GM12891 (cell line): ENCODE data around the gene PPFIA1.

ENCODE experiments used
- DNase-seq: peaks from one replicate; pipeline ENCODE4 v3.0.0; 2011; ENCODE audit warnings: low spot score; ENCODE audit not compliant: insufficient read length
- FAIRE-seq: peaks from 2 replicates; lab custom pipeline; 2011; peaks lifted over from hg19 to GRCh38; lab: Jason Lieb, UNC
- PAX5 ChIP-seq: IDR thresholded peaks from 2 replicates; pipeline ENCODE4 v1.6.1; 2011; ENCODE audit warnings: low read length, moderate library complexity, mild to moderate bottlenecking; ENCODE audit not compliant: insufficient read depth, severe bottlenecking
- POLR2A ChIP-seq: IDR thresholded peaks from 2 replicates; pipeline ENCODE4 v1.6.1; 2011; ENCODE audit warnings: low read depth, low read length, control low read depth
- POLR2AphosphoS5 ChIP-seq: IDR thresholded peaks from 2 replicates; pipeline ENCODE4 v1.6.1; 2011; ENCODE audit warnings: low read depth, low read length, control low read depth
- POU2F2 ChIP-seq: IDR thresholded peaks from 2 replicates; pipeline ENCODE4 v1.6.1; 2011; ENCODE audit warnings: low read depth, mild to moderate bottlenecking, control low read depth, low read length, moderate library complexity
- SPI1 ChIP-seq: IDR thresholded peaks from 2 replicates; pipeline ENCODE4 v1.6.1; 2011; ENCODE audit warnings: low read depth, low read length, control low read depth
- TAF1 ChIP-seq: IDR thresholded peaks from 2 replicates; pipeline ENCODE4 v1.6.1; 2011; ENCODE audit warnings: low read depth, low read length, control low read depth

The PPFIA1 gene

GRCh38 chr11:70332567-70332966 lies 62.1 kb downstream of the PPFIA1 start:
- DNase-seq (no peak), FAIRE-seq (no peak)
- TF ChIP-seq POU2F2 (no peak), TAF1 (no peak), POLR2AphosphoS5 (no peak), SPI1 (no peak), POLR2A (no peak), PAX5 (no peak)

- TF ChIP-seq SPI1, result no peak
- TF ChIP-seq POU2F2, result no peak
- no peak for TF ChIP-seq POLR2A
- TF ChIP-seq TAF1, result no peak
- DNase-seq, result no peak
- FAIRE-seq, result no peak
Measured at GRCh38 chr11:70333261-70333660, 62.8 kb downstream of the PPFIA1 start.

GRCh38 chr11:70334351-70334995 lies 64.0 kb downstream of the PPFIA1 start:
- no peak for FAIRE-seq
- DNase-seq, result no peak

GRCh38 chr11:70335511-70335910 lies 65.0 kb downstream of the PPFIA1 start:
- DNase-seq, result no peak
- TF ChIP-seq POU2F2, result no peak
- TF ChIP-seq POLR2AphosphoS5, result no peak
- no peak for TF ChIP-seq SPI1
- no peak for TF ChIP-seq POLR2A
- TF ChIP-seq TAF1, result no peak
- TF ChIP-seq PAX5, result no peak
- FAIRE-seq, result no peak

More at GRCh38 chr11:70334351-70334995, 64.0 kb downstream of the PPFIA1 start:
- TF ChIP-seq POLR2AphosphoS5, result no peak
- TF ChIP-seq POLR2A, result no peak
- no peak for TF ChIP-seq POU2F2
- no peak for TF ChIP-seq PAX5
- TF ChIP-seq TAF1, result no peak
- TF ChIP-seq SPI1, result no peak

GRCh38 chr11:70338594-70338993 lies 68.1 kb downstream of the PPFIA1 start:
- TF ChIP-seq POU2F2, result no peak
- no peak for TF ChIP-seq POLR2A
- DNase-seq, result no peak
- FAIRE-seq, result no peak

- FAIRE-seq (no peak), DNase-seq (no peak)
- TF ChIP-seq POU2F2 (no peak), TAF1 (no peak), POLR2AphosphoS5 (no peak), POLR2A (no peak), SPI1 (no peak), PAX5 (no peak)
Measured at GRCh38 chr11:70339066-70339465, 68.6 kb downstream of the PPFIA1 start.

- no peak for DNase-seq
- TF ChIP-seq POLR2AphosphoS5 (no peak), POLR2A (no peak), POU2F2 (no peak), TAF1 (no peak), SPI1 (no peak), PAX5 (no peak)
- FAIRE-seq, result no peak
Measured at GRCh38 chr11:70341881-70342429, 71.5 kb downstream of the PPFIA1 start.

- TF ChIP-seq POLR2AphosphoS5 (no peak), POU2F2 (no peak), SPI1 (no peak), PAX5 (no peak), TAF1 (no peak), POLR2A (no peak)
- peak; percentile 75 for FAIRE-seq
- DNase-seq, result no peak
Measured at GRCh38 chr11:70343636-70344035, 73.1 kb downstream of the PPFIA1 start.

- FAIRE-seq (no peak), DNase-seq (no peak)
- no peak for TF ChIP-seq POLR2A
- TF ChIP-seq SPI1, result no peak
- no peak for TF ChIP-seq POU2F2
- TF ChIP-seq TAF1, result no peak
- TF ChIP-seq POLR2AphosphoS5, result no peak
- no peak for TF ChIP-seq PAX5
Measured at GRCh38 chr11:70348191-70348590, 77.7 kb downstream of the PPFIA1 start.

- TF ChIP-seq SPI1, result no peak
- no peak for FAIRE-seq
Measured at GRCh38 chr11:70348608-70349007, 78.1 kb downstream of the PPFIA1 start.

More at GRCh38 chr11:70348608-70349007, 78.1 kb downstream of the PPFIA1 start:
- no peak for DNase-seq
